ENCODE measurements around the gene OR4K1.

DNA sequence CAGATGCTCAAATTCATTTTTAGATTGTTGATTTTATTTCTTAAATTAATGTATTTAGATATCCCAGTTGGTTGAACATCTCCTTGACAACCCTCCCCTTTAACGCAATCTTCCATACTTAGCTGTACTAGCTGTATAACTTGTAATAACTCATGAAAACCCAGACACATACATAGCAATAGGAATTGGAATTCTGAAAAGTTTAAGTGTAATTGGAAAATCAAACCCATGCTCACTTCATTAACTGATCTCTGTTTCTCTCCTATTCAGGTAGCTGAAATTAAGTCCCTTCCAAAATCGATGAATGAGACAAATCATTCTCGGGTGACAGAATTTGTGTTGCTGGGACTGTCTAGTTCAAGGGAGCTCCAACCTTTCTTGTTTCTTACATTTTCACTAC, 44.6 kb downstream of the OR4K1 start, which contains the start of gene OR4K15:
- TF ChIP-seq POLR2AphosphoS5 (IDR thresholded peaks at IDR 0.05; ENCODE audit: low read depth, low read length) (no peak), POLR2A (IDR thresholded peaks at IDR 0.05; ENCODE audit: low read depth, low read length) (no peak)

Data from GM12891 (cell line).